Measurements from ENCODE around the gene TMEM11. TPM values are rescaled to one million over a fixed set of nuclear protein-coding genes. Genes with fewer than 3 reads are reported as not detected.

Gene TMEM11
- total RNA-seq, 1 donor from 2014 or later: 24.7 TPM

DNA sequence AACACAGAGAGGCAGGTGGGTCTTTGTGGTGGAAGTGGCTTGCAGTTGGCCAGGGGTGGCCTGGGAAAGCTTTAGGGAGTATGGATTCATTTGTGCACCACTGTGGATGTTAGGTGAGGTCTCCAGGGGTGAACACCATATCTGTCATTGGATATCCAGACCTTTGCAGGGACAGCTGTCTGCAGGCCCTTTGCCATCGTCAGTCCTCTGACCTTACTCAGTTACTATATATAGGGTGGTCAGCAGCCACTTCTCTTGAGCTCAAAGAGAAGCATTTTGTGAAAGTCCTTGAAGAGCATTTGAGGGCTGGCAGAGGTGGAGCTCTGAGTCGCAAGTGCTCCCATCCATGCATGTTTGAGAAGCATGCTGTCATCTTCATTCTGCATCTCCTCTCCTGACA, 40.4 kb downstream of the TMEM11 start:
- DNase-seq (ENCODE audit: low spot score): no peak
- Mint-ChIP-seq H3K27me3 (ENCODE audit: low read depth) (no peaks in the 10 kb centered on the region), H3K4me1 (ENCODE audit: low read depth) (peaks cover 33% of the 10 kb centered on the region), H3K27ac (ENCODE audit: unreplicated experiment) (peak overlapping the region; percentile 62), H3K36me3 (ENCODE audit: low read depth) (peaks cover 5% of the 10 kb centered on the region), H3K4me3 (ENCODE audit: unreplicated experiment) (no peak overlapping the region), H3K9me3 (ENCODE audit: low read depth) (no peaks in the 10 kb centered on the region)
- TF ChIP-seq, protein P1, sequence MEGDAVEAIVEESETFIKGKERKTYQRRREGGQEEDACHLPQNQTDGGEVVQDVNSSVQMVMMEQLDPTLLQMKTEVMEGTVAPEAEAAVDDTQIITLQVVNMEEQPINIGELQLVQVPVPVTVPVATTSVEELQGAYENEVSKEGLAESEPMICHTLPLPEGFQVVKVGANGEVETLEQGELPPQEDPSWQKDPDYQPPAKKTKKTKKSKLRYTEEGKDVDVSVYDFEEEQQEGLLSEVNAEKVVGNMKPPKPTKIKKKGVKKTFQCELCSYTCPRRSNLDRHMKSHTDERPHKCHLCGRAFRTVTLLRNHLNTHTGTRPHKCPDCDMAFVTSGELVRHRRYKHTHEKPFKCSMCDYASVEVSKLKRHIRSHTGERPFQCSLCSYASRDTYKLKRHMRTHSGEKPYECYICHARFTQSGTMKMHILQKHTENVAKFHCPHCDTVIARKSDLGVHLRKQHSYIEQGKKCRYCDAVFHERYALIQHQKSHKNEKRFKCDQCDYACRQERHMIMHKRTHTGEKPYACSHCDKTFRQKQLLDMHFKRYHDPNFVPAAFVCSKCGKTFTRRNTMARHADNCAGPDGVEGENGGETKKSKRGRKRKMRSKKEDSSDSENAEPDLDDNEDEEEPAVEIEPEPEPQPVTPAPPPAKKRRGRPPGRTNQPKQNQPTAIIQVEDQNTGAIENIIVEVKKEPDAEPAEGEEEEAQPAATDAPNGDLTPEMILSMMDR (IDR thresholded peaks at IDR 0.05): no peak

DNA sequence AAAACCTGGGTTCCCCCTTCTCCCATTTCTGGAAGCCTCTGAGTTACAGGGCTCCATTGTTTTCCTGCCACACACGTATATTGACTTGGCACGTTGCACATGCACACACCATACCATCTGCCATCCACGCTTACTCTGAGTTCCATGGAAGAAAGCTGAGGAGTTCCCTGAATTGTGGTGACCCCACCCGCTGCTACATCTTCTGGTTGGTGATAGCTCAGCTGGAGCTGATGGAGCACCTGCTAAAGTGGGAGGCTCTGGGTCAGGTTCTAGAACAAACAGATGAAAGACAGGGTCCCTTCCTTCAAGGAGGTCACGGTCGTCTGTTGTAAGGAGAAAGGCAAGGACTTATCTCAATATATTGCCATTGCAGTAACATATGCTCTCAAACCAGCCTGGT, 41.1 kb downstream of the TMEM11 start:
- Mint-ChIP-seq H3K27ac (ENCODE audit: unreplicated experiment) (no peak overlapping the region), H3K36me3 (ENCODE audit: low read depth) (peaks cover 5% of the 10 kb centered on the region), H3K27me3 (ENCODE audit: low read depth) (no peaks in the 10 kb centered on the region), H3K4me3 (ENCODE audit: unreplicated experiment) (no peak overlapping the region), H3K4me1 (ENCODE audit: low read depth) (peaks cover 39% of the 10 kb centered on the region), H3K9me3 (ENCODE audit: low read depth) (no peaks in the 10 kb centered on the region)
- TF ChIP-seq, protein P1 (IDR thresholded peaks at IDR 0.05): no peak
- DNase-seq (ENCODE audit: low spot score): no peak

DNA sequence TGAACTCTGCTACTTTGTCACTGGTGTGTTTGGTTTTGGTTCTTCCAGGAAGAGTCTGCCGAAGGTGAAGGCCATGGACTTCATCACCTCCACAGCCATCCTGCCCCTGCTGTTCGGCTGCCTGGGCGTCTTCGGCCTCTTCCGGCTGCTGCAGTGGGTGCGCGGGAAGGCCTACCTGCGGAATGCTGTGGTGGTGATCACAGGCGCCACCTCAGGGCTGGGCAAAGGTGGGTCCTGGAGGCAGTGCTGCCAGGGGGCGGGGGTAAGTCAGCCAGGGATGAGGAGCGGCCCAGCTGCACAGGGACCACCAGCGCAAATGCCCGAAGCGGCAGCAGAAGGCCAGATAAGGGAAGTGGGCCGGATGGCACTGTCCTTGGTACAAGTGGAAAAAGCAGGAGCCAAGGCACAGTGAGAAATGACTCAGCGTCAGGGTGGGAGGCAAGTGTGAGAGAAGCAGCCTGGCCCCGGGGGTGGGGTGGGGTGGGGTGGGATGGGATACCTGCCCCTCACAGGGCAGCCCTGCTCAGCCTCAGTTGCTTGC, 41.9 kb downstream of the TMEM11 start:
- Mint-ChIP-seq H3K27me3 (ENCODE audit: low read depth) (no peaks in the 10 kb centered on the region), H3K4me1 (ENCODE audit: low read depth) (peaks cover 47% of the 10 kb centered on the region), H3K27ac (ENCODE audit: unreplicated experiment) (no peak overlapping the region), H3K9me3 (ENCODE audit: low read depth) (no peaks in the 10 kb centered on the region), H3K36me3 (ENCODE audit: low read depth) (peaks cover 5% of the 10 kb centered on the region), H3K4me3 (ENCODE audit: unreplicated experiment) (no peak overlapping the region)
- DNase-seq (ENCODE audit: low spot score): no peak
- TF ChIP-seq, protein P1 (IDR thresholded peaks at IDR 0.05): no peak

DNA sequence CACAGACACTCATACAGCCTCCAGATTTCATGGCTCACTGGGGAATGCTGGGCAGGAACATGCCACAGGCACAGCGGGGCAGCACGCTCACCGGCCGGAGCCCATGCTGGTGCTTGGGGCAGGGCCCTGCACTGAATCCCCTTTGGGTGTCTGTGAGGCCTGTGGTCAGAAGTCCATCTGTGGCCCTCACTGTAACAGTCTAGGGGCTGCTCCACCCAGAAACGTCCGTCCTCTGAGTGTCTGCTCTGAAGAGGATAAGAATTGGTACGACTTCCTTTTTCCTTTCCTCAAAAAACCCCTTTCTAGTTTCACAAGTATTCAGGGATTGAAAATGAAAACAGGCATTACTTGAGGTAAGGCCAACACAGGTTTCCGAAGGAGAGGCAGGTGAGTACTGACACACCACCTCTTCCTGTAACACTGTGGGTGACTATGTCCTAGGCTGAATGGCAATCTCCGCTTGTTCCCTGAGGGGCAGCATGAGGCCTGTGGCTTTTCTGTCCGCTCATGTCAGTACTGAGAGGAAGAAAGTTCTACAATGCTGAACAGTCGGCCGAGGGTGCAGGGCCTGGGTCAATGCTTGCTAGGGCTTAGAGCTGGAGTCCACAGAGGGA, 42.5 kb downstream of the TMEM11 start:
- Mint-ChIP-seq H3K4me1 (ENCODE audit: low read depth) (peaks cover 53% of the 10 kb centered on the region), H3K27me3 (ENCODE audit: low read depth) (no peaks in the 10 kb centered on the region), H3K9me3 (ENCODE audit: low read depth) (no peaks in the 10 kb centered on the region), H3K36me3 (ENCODE audit: low read depth) (peaks cover 5% of the 10 kb centered on the region), H3K4me3 (ENCODE audit: unreplicated experiment) (no peak overlapping the region), H3K27ac (ENCODE audit: unreplicated experiment) (peak overlapping the region; percentile 57)
- no peak for DNase-seq (ENCODE audit: low spot score)
- TF ChIP-seq, protein P1 (IDR thresholded peaks at IDR 0.05): no peak

DNA sequence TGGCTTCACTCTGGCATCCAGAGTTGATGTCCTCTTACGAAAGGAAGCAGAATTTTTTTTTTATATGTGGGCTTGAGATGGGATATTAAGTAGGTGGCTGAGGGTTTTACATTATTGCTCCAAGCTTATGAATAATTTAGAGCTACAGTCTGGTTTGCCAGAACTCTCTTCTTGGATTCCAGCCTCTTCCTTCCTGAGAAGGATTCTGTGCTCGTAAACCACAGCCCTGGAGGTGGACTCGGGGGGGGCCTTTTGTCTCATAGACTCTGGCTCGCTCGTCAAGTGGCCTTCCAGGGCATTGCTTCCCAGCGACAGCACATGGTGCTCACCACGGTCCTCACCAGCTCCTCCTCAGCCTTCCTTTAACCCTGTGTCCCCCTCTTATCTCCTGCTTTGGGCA, 43.2 kb downstream of the TMEM11 start:
- H3K27me3 Mint-ChIP-seq (ENCODE audit: low read depth): no peaks in the 10 kb centered on the region
- peaks cover 59% of the 10 kb centered on the region for H3K4me1 Mint-ChIP-seq (ENCODE audit: low read depth)
- peaks cover 5% of the 10 kb centered on the region for H3K36me3 Mint-ChIP-seq (ENCODE audit: low read depth)
- H3K27ac Mint-ChIP-seq (ENCODE audit: unreplicated experiment): peak overlapping the region; percentile 18
- no peak overlapping the region for H3K4me3 Mint-ChIP-seq (ENCODE audit: unreplicated experiment)
- no peak for DNase-seq (ENCODE audit: low spot score)
- TF ChIP-seq, protein P1 (IDR thresholded peaks at IDR 0.05): no peak
- H3K9me3 Mint-ChIP-seq (ENCODE audit: low read depth): no peaks in the 10 kb centered on the region

Measured in chondrocyte (in vitro differentiated cells).